ENCODE measurements around the gene LRRC23. TPM values are rescaled to one million over a fixed set of nuclear protein-coding genes. Genes with fewer than 3 reads are reported as not detected.
"Not testable (repeated sequence)": the region's sequence is repeated elsewhere in the genome, so short reads cannot be mapped to it uniquely, and the experiment has no call there.

Gene LRRC23
- total RNA-seq, 1 donor from 2014 or later = 7.7 TPM

DNA sequence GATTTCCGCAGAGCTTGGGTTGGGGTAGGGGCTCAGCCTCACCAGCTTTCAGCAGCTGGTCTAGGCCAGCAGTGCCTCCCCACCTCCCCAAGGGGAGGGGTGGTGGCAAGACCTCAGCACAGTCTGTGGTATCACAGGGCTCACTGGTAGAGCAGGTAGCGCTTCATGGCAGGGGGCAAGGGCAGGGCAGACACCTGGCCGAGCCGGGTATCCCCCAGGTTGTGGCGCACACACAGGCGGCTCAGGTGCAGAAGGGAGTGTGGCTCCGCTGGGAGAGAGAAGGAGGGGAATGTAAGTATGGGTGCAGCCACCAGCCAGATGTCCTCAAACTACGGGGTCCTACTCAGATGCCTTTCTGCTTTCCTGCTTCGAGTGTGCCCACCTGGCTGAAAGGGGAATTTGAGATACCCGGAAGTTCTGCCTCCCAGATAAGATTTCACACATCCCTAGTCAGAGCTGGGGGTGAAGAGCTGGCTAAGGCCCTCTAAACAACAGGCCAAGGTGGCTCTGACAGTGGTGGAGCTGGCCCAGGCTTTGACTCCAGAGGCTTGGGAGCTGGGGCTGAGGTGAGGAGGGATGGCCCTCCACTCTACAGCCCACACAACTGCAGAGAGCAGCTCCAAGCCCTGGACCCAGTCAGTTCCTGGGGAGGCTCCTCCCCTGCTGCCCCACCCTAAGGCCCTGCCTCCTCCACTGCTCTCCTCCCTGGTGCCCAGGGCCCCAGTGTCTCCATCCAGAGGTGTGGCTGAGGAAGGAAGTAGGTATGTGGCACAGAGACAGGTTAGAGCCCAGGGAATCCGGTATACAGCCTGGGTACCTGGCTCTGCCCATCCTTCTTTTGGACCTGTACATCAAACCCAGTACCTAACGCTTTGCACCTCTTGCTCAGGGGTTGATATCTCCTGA, 33.3 kb upstream of the LRRC23 start:
- no peak for ATAC-seq
- intact Hi-C loops (cut with micrococcal nuclease) = no loop called here
- peak; percentile 46 for DNase-seq

DNA sequence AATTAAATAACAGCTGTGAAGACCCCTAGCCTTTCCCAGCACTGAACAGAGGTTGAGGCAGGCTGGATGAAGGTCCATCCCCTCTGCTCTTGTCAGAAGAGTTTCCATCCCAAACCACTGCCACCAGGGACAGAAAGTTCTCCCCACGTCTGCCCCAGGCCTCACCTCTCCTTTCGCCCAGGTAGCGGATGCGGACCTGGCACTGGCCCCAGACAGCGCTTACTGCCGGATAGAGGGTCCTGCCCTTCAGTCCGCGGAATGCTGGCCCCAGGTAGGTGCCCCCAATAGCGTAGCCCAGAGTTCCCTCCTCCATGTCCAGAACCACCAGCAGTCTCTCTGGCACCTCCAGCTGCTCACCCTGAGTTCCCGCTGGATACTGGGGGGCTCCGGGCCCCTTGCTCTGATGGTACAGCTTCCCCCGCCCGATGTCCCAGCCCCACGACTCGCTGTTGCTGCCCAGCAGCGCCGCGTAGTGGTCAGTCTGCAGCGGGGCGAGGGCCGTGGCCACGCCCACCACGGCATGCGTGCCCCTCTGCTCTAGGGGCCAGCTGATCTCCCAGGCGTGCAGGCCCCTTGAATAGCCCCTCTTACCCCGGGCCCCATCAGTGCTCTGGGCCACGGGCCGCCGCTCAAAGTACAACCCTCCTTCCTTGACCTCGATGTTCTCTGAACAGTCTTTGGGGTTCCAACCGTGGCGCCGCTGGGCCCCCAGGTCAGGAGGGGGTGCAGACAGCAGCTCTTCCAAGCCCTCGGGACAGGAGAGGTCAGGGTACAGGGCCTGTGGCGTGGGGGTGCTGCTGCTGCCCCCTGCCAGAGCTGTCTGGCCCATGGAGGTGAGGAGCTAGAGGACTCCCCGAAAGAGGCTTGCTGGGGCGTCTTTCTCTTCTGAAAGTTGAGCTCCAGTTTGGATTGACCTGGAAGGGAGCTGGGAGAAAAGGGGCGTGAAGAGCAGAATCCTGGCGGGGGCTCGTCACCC, 32.3 kb upstream of the LRRC23 start:
- intact Hi-C loops (cut with micrococcal nuclease) = no loop called here
- ATAC-seq (peak; percentile 74), DNase-seq (peak; percentile 92)

DNA sequence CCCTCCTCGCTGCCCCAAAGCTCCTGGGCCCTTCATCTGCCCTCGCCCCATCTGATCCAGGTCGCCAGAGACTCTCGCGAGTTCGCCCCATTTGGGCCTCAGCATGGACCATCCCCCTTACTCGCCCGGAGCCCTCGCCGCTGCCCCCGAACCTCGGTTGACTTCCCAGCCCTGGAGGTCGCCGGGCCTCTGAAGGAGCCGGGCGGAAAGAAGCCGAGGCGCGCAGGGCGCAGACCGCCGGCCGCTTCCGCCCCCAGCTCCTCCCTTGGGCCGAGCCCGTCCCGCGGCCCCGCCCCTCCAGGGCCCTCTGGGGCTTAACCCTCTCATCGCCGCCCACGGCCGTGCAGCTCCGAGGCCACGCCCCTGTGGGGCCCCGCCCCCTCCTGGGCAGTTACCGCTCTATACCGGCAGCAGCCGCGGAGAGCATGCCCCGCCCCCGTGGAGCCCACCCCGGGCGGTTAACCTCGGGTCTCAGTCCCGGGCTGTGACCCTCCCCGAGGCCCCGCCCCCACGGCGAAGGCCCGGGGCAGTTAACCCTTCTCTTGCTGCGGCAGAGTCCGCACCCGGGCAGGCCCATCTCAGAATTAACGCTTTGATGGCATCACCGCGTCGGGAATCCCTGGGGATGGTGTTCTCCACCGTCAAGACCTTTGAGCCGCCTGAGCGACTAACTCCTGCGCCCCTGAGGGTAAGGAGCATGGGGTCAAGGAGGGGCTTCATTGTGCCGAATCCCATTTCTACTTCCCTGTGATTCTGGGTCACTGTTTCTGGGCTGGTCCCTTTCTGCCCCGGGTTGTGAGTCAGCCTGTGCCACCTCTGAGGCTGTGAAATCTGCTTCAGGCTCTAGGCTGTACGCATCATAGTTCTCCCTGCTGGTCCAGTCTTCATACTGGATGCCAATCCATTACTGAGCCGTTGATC, 31.3 kb upstream of the LRRC23 start, which contains the start of gene SPSB2:
SPSB2 (minus strand) TSS at position 210 of the 921 bp plus-strand sequence. CDS start 402 bp downstream, outside the sequence.
- peak; percentile 99 for DNase-seq
- intact Hi-C loops (cut with micrococcal nuclease) = no loop called here
- ATAC-seq = peak; percentile 91

DNA sequence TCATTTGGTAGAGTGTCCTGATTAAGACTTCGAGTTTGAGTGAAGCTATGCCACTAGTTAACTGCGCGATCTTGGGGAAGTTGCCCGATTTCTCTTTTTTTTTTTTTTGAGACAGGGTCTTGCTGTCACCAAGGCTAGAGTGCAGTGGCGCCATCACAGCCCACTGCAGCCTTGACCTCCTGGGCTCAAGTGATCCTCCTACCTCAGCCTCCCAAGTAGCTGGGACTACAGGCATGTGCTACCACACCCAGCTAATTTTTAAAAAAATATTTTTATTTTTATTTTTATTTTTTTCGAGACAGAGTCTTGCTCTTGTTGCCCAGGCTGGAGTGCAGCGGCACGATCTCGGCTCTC, 30.6 kb upstream of the LRRC23 start:
- DNase-seq; intact Hi-C loops (cut with micrococcal nuclease); ATAC-seq: not testable (repeated sequence)

DNA sequence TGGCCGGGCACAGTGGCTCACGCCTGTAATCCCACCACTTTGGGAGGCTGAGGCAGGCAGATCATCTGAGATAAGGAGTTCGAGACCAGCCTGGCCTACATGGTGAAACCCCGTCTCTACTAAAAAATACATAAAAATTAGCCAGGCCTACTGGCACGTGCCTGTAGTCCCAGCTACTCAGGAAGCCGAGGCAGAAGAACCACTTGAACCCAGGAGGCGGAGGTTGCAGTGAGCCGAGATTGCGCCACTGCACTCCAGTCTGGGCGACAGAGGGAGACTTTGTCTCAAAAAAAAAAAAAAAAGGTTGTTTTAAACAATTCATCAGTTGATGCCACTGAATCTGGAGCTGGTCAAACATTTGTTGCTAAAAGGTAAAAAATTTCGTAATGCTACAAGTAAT, 24.8 kb upstream of the LRRC23 start:
- ATAC-seq; DNase-seq; intact Hi-C loops (cut with micrococcal nuclease): not testable (repeated sequence)

DNA sequence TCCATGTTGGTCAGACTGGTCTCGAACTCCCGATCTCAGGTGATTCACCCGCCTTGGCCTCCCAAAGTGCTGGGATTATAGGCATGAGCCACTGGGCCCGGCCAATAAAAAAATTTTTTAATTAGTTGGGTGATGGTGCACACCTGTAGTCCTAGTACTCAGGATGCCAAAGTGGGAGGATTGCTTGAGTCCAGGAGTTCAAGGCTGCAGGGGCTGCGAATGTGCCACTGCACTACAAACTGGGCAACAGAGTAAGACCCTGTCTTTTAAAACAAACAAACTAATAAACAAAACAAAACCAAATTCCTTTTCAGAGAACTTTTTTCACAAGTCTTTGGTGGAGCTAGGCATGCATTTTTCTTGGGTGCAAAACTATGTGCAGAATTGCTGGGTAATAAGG, 21.4 kb upstream of the LRRC23 start:
- intact Hi-C loops (cut with micrococcal nuclease) = no loop called here

DNA sequence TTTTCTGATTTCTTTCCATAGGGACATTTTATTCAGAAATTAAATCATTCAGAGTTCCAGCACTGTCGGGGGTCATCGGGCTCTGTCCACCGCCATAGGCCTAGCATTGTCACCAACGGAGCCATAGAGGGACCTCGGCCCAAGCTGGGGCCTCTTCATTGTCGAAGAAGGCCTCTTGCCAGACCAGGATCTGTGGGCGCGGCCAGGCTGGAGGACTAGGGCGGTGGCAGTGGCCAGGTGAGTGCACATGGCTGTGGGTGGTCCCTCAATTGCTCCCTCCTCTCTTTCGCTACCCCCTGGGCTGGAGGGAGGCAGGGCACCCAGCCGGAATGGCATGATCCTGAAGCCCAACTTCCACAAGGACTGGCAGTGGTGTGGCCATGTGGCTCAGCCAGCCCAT, 20.9 kb upstream of the LRRC23 start:
- DNase-seq = no peak
- intact Hi-C loops (cut with micrococcal nuclease) = no loop called here
- ATAC-seq = no peak

More for the DNA sequence above, 21.4 kb upstream of the LRRC23 start:
- ATAC-seq (no peak), DNase-seq (no peak)

DNA sequence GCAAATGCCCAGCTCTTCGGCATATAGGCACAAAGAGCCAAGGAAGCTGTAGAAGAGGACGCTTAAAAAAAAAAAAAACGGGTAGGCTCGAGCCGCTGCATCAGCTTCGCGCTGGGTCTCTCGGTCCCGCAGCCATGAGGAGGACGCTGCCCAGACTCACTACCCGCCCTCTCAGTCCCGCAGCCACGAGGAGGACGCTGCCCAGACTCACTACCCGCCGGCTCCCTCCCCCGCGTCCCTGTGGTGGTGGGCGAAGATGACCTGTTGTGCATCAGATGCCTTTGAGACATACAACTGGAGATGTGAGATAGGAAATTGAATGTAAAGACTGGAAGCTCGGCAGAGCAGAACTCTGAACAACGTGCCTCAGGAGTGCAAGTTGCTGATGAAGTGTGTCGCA, 20.1 kb upstream of the LRRC23 start:
- intact Hi-C loops (cut with micrococcal nuclease) = no loop called here
- DNase-seq = no peak
- no peak for ATAC-seq

DNA sequence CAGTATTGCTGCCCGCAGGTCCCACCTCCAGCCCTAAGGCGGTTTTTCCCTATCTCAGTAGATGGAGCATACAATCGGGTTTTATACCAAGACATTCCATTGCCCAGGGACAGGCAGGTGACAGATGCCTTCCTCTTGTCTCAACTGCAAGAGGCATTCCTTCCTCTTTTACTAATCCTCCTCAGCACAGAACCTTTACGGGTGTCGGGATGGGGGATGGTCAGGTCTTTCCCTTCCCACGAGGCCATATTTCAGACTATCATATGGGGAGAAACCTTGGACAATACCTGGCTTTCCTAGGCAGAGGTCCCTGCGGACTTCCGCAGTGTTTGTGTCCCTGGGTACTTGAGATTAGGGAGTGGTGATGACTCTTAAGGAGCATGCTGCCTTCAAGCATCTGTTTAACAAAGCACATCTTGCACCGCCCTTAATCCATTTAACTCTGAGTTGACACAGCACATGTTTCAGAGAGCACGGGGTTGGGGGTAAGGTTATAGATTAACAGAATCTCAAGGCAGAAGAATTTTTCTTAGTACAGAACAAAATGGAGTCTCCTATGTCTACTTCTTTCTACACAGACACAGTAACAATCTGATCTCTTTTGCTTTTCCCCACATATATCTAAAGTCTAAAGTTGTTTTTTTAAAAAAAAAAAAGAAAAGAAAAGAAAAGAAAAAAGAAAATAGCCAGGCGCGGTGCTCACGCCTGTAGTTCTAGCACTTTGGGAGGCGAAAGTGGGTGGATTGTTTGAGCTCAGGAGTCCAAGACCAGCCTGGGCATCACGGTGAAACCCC, 18.2 kb upstream of the LRRC23 start:
- DNase-seq; intact Hi-C loops (cut with micrococcal nuclease); ATAC-seq: not testable (repeated sequence)

DNA sequence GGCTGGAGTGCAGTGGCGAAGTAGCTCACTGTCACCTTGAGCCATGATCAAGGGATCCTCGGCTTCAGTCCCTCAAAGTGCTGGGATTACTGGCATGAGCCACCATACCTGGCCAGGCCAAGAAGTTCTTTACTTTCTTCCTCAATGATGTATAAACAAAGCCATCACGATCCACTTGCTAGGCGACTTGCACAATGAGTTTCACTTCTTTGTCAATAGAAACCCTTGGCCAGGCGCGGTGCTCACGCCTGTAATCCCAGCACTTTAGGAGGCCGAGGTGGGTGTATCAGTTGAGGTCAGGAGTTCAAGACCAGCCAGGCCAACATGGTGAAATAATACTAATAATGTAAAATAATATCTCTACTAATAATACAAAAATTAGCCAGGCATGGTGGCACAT, 17.2 kb upstream of the LRRC23 start:
- intact Hi-C loops (cut with micrococcal nuclease) = no loop called here
- ATAC-seq = no peak
- DNase-seq = no peak

DNA sequence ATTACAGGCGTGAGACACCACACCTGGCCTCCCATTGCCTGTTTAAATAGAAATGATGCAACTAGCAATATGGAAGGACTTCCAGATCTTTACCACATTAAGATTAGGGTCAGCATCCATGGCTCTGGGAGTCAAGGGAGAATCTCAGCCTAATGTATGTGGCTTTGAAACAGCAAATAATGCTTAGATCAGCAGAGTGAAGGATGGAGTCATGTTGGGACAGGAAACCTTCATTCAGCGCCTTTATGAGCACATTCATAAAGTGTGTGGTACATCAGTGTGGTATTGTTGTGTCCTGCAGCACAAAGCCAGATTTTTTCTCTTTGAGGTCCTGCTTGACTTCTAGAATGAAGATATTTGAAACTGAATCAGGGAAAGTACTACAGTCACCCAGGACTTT, 16.3 kb upstream of the LRRC23 start:
- intact Hi-C loops (cut with micrococcal nuclease) = no loop called here
- no peak for DNase-seq
- no peak for ATAC-seq

DNA sequence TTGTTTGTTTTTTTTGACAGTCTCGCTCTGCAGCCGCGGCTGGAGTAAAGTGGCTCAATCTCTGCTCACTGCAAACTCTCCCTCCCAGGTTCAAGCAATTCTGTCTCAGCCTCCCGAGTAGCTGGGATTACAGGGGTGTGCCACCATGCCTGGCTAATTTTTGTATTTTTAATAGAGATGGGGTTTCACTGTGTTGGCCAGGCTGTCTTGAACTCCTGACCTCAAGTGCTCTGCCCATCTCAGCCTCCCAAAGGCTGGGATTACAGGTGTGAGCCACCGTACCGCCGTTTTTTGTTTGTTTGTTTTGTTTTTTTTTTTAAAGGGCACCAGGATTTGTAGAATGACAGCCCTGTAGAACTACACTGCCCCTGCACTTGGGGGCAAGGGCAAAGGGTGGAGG, 15.8 kb upstream of the LRRC23 start:
- DNase-seq; ATAC-seq; intact Hi-C loops (cut with micrococcal nuclease): not testable (repeated sequence)

DNA sequence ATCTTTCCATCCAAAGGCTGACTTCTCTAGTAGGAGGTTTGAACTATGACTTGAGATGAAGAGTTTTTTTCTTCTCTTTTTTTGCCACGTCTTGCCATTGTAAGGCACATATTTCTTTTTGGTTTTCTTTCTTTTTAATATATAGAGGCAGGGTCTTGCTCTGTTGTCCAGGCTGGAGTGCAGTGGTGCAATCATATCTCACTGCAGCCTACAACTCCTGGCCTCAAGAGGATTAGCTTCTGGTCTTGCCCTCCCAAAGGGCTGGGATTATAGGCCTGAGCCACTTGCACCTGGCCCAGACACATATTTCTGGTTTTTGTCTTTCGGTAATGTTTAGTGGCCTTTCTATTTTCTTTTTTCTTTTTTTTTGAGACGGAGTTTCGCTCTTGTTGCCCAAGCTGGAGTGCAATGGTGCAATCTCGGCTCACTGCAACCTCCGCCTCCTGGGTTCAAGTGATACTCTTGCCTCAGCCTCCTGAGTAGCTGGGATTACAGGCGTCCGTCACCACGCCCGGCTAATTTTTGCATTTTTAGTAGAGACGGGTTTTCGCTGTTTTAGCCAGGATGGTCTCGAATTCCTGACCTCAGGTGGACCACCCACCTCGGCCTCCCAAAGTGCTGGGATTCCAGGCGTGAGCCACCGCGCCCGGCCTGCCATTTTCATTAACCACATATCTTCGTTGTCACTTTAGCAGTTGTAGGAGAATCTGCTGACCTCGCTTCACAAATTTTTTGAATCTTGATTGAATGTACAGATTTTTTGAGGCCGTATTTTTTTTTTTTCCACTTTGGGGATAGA, 14.6 kb upstream of the LRRC23 start:
- ATAC-seq; DNase-seq; intact Hi-C loops (cut with micrococcal nuclease): not testable (repeated sequence)

DNA sequence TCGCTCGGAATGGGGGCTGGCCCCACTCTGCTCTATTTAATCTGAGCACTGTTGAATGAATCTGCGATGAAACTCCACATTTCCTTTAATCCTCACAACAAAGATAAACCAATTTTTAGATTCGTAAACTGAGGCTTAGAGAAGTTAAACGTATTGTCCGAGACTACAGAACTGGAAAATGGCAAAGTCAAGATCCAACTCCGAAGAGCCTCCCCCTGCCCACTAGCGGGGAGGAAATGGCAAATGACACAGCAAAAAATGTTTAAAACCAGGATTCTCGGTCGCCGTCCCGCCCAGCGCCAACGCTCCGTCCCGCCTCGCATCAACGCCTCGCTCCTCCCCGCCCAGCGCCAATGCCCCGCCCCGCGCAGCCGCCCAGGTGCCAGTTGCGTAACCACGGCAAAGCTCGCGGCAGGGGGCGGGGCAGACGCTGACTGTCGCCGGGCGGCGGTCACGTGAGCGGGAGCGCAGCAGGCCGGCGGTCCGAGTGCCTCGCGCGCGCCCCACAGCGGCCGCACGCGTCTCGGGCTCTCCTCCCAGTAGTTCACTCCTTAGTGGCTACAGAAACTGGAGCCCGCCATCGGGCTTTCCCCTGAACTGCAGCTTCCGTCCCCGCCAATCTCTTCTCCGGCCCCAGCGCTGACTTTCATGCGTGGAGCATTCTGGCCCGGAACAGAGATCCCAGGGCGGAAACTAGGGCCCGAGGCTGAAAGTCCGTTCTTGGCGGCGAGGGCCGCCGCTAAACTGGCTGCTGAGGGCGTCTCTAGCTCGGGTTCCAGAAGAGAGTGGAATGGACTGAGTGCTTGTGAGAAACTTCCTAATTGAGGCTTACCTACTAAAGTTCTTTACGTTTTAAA, 13.6 kb upstream of the LRRC23 start:
- intact Hi-C loops (cut with micrococcal nuclease) = no loop called here
- peak; percentile 98 for ATAC-seq
- peak; percentile 100 for DNase-seq

DNA sequence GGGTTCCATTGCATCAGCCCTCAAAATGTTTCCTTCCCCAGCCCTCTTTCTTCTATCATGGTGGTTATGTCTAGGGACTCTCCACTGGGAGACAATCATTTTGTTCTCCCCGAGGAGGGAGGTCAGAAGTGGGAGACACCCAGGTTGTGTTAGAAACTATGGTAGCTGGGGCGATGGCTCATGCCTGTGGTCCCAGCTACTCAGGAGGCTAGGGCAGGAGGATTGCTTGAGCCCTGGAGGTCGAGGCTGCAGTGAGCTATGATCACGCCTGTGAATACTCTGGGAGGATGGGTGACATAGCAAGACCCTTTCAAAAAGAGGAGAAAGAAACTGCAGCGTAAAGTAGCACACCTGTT, 13.0 kb upstream of the LRRC23 start:
- no peak for DNase-seq
- ATAC-seq = peak; percentile 2
- intact Hi-C loops (cut with micrococcal nuclease) = no loop called here

DNA sequence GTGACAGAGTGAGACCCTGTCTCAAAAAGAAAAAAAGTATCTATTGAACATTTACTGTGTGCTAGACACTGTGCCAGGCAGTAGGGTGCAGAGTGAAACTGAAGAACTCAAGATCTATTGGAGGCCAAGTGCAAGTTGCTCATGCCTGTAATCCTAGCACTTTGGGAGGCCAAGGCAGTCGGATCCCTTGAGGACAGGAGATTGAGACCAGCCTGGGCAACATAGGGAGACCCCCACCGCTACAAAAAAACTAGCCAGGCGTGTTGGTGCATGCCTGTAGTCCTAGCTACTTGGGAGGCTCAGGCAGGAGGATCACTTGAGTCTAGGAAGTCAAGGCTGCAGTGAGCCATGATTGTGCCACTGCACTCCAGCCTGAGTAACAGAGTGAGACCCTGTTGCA, 11.9 kb upstream of the LRRC23 start:
- intact Hi-C loops (cut with micrococcal nuclease); ATAC-seq: not testable (repeated sequence)

More for the DNA sequence above, 11.9 kb upstream of the LRRC23 start:
- DNase-seq = not testable (repeated sequence)

Measured in left ventricle myocardium superior (tissue), 1 donor.